IMR-90 (cell line): Measurements from ENCODE around the gene ADAMTS10.

Experiments
- CEBPB ChIP-seq: IDR thresholded peaks from 2 replicates; pipeline ENCODE4 v1.6.1; 2012; ENCODE audit warnings: low read depth, low read length, improper control_type of control experiment
- CTCF ChIP-seq: conservative IDR thresholded peaks from 2 replicates; pipeline ENCODE4 v1.5.1; 2012; ENCODE audit warnings: mild to moderate bottlenecking, low read depth, low read length, improper control_type of control experiment
- FOS ChIP-seq: fragments of 150-350 bp; IDR thresholded peaks from 2 replicates; pipeline ENCODE4 v1.6.1; 2016; ENCODE audit warnings: low read depth, low read length
- MAZ ChIP-seq: IDR thresholded peaks from 2 replicates; pipeline ENCODE4 v1.6.1; 2012; ENCODE audit warnings: low read depth, mild to moderate bottlenecking, low read length, improper control_type of control experiment, moderate library complexity, borderline replicate concordance
- MXI1 ChIP-seq: IDR thresholded peaks from 2 replicates; pipeline ENCODE4 v1.6.1; 2012; ENCODE audit warnings: low read depth, mild to moderate bottlenecking, low read length, moderate library complexity, borderline replicate concordance
- NFE2L2 ChIP-seq: fragments of 150-350 bp; IDR thresholded peaks from 2 replicates; pipeline ENCODE4 v1.6.1; 2016; ENCODE audit warnings: low read depth, mild to moderate bottlenecking, low read length
- POLR2A ChIP-seq: IDR thresholded peaks from 2 replicates; pipeline ENCODE4 v1.6.1; 2012; ENCODE audit warnings: mild to moderate bottlenecking, low read depth, low read length
- RAD21 ChIP-seq: IDR thresholded peaks from 2 replicates; pipeline ENCODE4 v1.6.1; 2012; ENCODE audit warnings: low read length, improper control_type of control experiment
- RCOR1 ChIP-seq: IDR thresholded peaks from 2 replicates; pipeline ENCODE4 v1.6.1; 2012; ENCODE audit warnings: mild to moderate bottlenecking, low read length, improper control_type of control experiment; ENCODE audit not compliant: insufficient replicate concordance
- RFX5 ChIP-seq: IDR thresholded peaks from 2 replicates; pipeline ENCODE4 v1.8.0; 2012; ENCODE audit warnings: low read depth, mild to moderate bottlenecking, low read length, moderate library complexity
- TF ChIP-seq, protein P1 (sequence below): fragments of 150-350 bp; IDR thresholded peaks from 2 replicates; pipeline ENCODE4 v1.6.1; 2017; ENCODE audit warnings: mild to moderate bottlenecking, antibody characterized with exemption, low read length, low read depth
- TF ChIP-seq, protein P2 (sequence below): fragments of 150-350 bp; IDR thresholded peaks from 2 replicates; pipeline ENCODE4 v1.6.1; 2016; ENCODE audit warnings: low read depth, mild to moderate bottlenecking, low read length, moderate library complexity, borderline replicate concordance

DNA sequence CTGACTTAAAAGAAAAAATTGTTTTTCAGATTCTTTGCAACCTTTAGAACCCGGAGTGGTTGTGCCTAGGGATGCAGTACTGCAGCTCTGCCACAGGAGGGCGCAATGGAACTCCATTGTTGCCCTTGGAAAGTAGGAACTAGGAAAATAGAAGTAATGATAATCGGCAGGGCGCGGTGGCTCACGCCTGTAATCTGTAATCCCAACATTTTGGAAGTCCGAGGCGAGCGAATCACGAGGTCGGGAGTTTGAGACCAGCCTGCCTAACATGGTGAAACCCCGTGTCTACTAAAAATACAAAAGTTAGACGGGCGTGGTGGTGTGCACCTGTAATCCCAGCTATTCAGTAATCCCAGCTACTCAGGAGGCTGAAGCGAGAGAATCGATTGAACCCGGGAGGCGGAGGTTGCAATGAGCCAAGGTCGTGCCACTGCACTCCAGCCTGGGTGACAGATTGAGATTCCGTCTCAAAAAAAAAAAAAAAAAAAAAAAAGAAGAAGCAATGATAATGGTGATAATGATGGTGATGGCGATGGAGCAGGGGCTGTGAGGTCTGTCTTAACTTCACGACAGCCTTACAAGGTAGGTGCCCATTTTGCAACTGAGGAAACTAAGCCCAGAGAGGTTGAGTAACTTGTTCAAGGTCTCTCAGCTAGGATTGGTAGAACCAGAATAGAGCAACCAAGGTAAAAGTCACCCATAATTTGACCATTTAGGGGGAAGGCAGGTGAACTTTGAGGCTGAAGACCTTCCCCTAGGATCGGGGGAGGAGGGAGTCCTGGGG, 5.5 kb upstream of the ADAMTS10 start:
- no peak for TF ChIP-seq POLR2A
- TF ChIP-seq CTCF = peak; percentile 92
- TF ChIP-seq, protein P1, sequence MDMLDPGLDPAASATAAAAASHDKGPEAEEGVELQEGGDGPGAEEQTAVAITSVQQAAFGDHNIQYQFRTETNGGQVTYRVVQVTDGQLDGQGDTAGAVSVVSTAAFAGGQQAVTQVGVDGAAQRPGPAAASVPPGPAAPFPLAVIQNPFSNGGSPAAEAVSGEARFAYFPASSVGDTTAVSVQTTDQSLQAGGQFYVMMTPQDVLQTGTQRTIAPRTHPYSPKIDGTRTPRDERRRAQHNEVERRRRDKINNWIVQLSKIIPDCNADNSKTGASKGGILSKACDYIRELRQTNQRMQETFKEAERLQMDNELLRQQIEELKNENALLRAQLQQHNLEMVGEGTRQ = no peak
- peak; percentile 65 for TF ChIP-seq RAD21
- no peak for TF ChIP-seq RFX5
- TF ChIP-seq MAZ = no peak
- no peak for TF ChIP-seq FOS
- TF ChIP-seq, protein P2, sequence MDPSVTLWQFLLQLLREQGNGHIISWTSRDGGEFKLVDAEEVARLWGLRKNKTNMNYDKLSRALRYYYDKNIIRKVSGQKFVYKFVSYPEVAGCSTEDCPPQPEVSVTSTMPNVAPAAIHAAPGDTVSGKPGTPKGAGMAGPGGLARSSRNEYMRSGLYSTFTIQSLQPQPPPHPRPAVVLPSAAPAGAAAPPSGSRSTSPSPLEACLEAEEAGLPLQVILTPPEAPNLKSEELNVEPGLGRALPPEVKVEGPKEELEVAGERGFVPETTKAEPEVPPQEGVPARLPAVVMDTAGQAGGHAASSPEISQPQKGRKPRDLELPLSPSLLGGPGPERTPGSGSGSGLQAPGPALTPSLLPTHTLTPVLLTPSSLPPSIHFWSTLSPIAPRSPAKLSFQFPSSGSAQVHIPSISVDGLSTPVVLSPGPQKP = no peak
- no peak for TF ChIP-seq MXI1
- no peak for TF ChIP-seq NFE2L2
- TF ChIP-seq CEBPB = no peak
- no peak for TF ChIP-seq RCOR1
